Measurements from ENCODE around the gene TRIM71. TPM values are rescaled to one million over a fixed set of nuclear protein-coding genes. Genes with fewer than 3 reads are reported as not detected.

The TRIM71 gene
- total and polyA plus RNA-seq, 2 experiments from 2014 or later, result under 0.01 to 0.03 TPM

DNA sequence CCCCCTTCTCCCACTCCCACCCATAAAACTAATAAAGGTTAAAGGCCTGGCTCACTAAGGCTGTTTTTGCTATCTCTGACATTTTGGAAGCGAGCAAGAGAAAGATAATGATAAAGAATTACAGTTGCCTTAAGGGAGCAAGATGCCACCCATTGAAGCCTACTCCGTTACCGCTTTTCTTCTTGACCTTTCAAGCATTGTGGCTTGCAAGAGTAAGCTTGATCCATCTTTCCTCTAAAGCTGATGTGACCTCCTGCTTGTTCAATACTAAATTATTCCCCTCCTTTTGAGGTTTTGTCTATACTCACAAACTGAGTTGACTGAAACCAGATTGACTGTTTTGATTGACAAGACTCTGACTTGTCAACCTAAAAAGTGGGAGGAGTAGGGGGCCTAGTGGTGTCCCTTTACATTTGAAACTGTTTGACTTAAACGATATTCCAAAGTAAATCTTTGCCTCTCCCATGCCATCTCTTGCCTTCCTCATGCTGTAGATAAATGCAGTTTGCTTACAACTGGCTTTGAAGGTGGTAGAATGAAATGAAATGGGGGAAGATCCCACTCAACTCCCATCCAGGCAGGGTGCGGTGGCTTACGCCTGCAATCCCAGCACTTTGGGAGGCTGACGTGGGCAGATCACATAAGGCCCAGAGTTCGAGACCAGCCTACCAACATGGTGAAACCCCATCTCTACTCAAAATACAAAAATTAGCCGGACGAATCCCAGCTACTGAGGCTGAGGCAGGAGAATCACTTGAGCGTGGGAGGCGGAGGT is 8.0 kb downstream of the TRIM71 start:
- no peaks in the 10 kb centered on the region for H4K20me1 ChIP-seq (ENCODE audit: insufficient read depth)
- H3K9me2 ChIP-seq (ENCODE audit: insufficient read depth), result no peaks in the 10 kb centered on the region
- no peaks in the 10 kb centered on the region for H3K79me2 ChIP-seq (ENCODE audit: insufficient read depth)
- H3K36me3 ChIP-seq (ENCODE audit: low read depth), result no peaks in the 10 kb centered on the region
- H3K4me2 ChIP-seq (ENCODE audit: unreplicated experiment), result no peak overlapping the region
- 69 to 74% methylated on average over 12 of the region's 12 CpGs for WGBS, 2 experiments (ENCODE audit: low coverage in 1 of 2, low lambda C conversion rate in 2 of 2, missing lambda C conversion rate in 2 of 2)
- no peak overlapping the region for H3K4me3 ChIP-seq
- no peak overlapping the region for H3K27ac ChIP-seq
- no peak overlapping the region for H2AFZ ChIP-seq
- DNase-seq, result no peak
- H3K27me3 ChIP-seq (replicated peaks; ENCODE audit: insufficient read depth), result peaks cover 58% of the 10 kb centered on the region
- no peak overlapping the region for H3K9ac ChIP-seq
- TF ChIP-seq EZH2 (IDR thresholded peaks at IDR 0.05; ENCODE audit: insufficient read depth, poor library complexity, severe bottlenecking) (no peak), EZH2phosphoT487 (IDR thresholded peaks at IDR 0.05; ENCODE audit: insufficient read depth, low read depth) (no peak)
- in situ Hi-C loops (cut with MboI), result no loop called here
- H3K9me3 ChIP-seq (ENCODE audit: low read depth), result no peaks in the 10 kb centered on the region
- no peaks in the 10 kb centered on the region for H3K4me1 ChIP-seq (ENCODE audit: insufficient read depth)
- H3F3A ChIP-seq (ENCODE audit: insufficient read depth), result no peaks in the 10 kb centered on the region

- no peak overlapping the region for H3K4me3 ChIP-seq
- H3K79me2 ChIP-seq (ENCODE audit: insufficient read depth), result no peaks in the 10 kb centered on the region
- no peaks in the 10 kb centered on the region for H3K36me3 ChIP-seq (ENCODE audit: low read depth)
- no peak overlapping the region for H3K27ac ChIP-seq
- TF ChIP-seq EZH2phosphoT487 (IDR thresholded peaks at IDR 0.05; ENCODE audit: insufficient read depth, low read depth) (no peak), EZH2 (IDR thresholded peaks at IDR 0.05; ENCODE audit: insufficient read depth, poor library complexity, severe bottlenecking) (no peak)
- no peak for DNase-seq
- no peaks in the 10 kb centered on the region for H3F3A ChIP-seq (ENCODE audit: insufficient read depth)
- in situ Hi-C loops (cut with MboI), result no loop called here
- no peaks in the 10 kb centered on the region for H3K9me2 ChIP-seq (ENCODE audit: insufficient read depth)
- H2AFZ ChIP-seq, result no peak overlapping the region
- H4K20me1 ChIP-seq (ENCODE audit: insufficient read depth), result no peaks in the 10 kb centered on the region
- WGBS, 2 experiments (ENCODE audit: low coverage in 1 of 2, low lambda C conversion rate in 2 of 2, missing lambda C conversion rate in 2 of 2), result 59 to 64% methylated on average over 4 of the region's 4 CpGs
- H3K4me2 ChIP-seq (ENCODE audit: unreplicated experiment), result no peak overlapping the region
- no peaks in the 10 kb centered on the region for H3K4me1 ChIP-seq (ENCODE audit: insufficient read depth)
- no peak overlapping the region for H3K9ac ChIP-seq
- no peaks in the 10 kb centered on the region for H3K9me3 ChIP-seq (ENCODE audit: low read depth)
- H3K27me3 ChIP-seq (replicated peaks; ENCODE audit: insufficient read depth), result peaks cover 53% of the 10 kb centered on the region
Observed at GRCh38 chr3:32831062-32831461, 13.3 kb downstream of the TRIM71 start.

- Histone ChIP-seq H3F3A (ENCODE audit: insufficient read depth) (no peaks in the 10 kb centered on the region), H4K20me1 (ENCODE audit: insufficient read depth) (no peaks in the 10 kb centered on the region), H3K9ac (no peak overlapping the region), H3K27ac (no peak overlapping the region), H2AFZ (no peak overlapping the region), H3K4me2 (ENCODE audit: unreplicated experiment) (no peak overlapping the region), H3K4me1 (ENCODE audit: insufficient read depth) (no peaks in the 10 kb centered on the region), H3K9me2 (ENCODE audit: insufficient read depth) (no peaks in the 10 kb centered on the region), H3K36me3 (ENCODE audit: low read depth) (no peaks in the 10 kb centered on the region), H3K79me2 (ENCODE audit: insufficient read depth) (no peaks in the 10 kb centered on the region), H3K4me3 (no peak overlapping the region), H3K27me3 (replicated peaks; ENCODE audit: insufficient read depth) (peaks cover 59% of the 10 kb centered on the region), H3K9me3 (ENCODE audit: low read depth) (no peaks in the 10 kb centered on the region)
- DNase-seq, result no peak
- TF ChIP-seq EZH2 (IDR thresholded peaks at IDR 0.05; ENCODE audit: insufficient read depth, poor library complexity, severe bottlenecking), result no peak
- TF ChIP-seq EZH2phosphoT487 (IDR thresholded peaks at IDR 0.05; ENCODE audit: insufficient read depth, low read depth), result no peak
- in situ Hi-C loops (cut with MboI), result no loop called here
- 46 to 49% methylated on average over 2 of the region's 2 CpGs for WGBS, 2 experiments (ENCODE audit: low coverage in 1 of 2, low lambda C conversion rate in 2 of 2, missing lambda C conversion rate in 2 of 2)
Observed at GRCh38 chr3:32831791-32832190, 14.0 kb downstream of the TRIM71 start.

DNA sequence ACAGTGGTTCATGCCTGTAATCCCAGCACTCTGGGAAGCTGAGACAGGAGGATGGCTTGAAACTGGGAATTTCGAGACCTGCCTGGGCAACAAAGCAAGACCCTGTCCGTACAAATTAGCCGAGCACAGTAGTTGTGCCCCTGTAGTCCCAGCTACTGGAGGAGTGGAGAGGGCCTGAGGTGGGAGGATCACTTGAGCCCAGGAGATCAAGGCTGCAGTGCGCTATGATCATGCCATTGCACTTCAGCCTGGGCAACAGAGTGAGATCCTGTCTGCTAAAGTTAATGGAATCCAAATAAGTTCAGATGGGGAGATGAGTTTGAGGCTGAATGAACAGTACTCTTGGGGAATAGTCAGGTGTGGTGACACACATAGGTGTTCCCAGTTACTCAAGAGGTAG is 14.4 kb downstream of the TRIM71 start:
- Histone ChIP-seq H3F3A (ENCODE audit: insufficient read depth) (no peaks in the 10 kb centered on the region), H3K27ac (no peak overlapping the region), H4K20me1 (ENCODE audit: insufficient read depth) (no peaks in the 10 kb centered on the region), H3K4me2 (ENCODE audit: unreplicated experiment) (no peak overlapping the region), H3K9ac (no peak overlapping the region), H3K4me1 (ENCODE audit: insufficient read depth) (no peaks in the 10 kb centered on the region), H3K27me3 (replicated peaks; ENCODE audit: insufficient read depth) (peaks cover 63% of the 10 kb centered on the region), H3K4me3 (no peak overlapping the region), H2AFZ (no peak overlapping the region), H3K36me3 (ENCODE audit: low read depth) (no peaks in the 10 kb centered on the region), H3K9me2 (ENCODE audit: insufficient read depth) (no peaks in the 10 kb centered on the region), H3K79me2 (ENCODE audit: insufficient read depth) (no peaks in the 10 kb centered on the region), H3K9me3 (ENCODE audit: low read depth) (no peaks in the 10 kb centered on the region)
- no peak for TF ChIP-seq EZH2phosphoT487 (IDR thresholded peaks at IDR 0.05; ENCODE audit: insufficient read depth, low read depth)
- TF ChIP-seq EZH2 (IDR thresholded peaks at IDR 0.05; ENCODE audit: insufficient read depth, poor library complexity, severe bottlenecking), result no peak
- WGBS, 2 experiments (ENCODE audit: low coverage in 1 of 2, low lambda C conversion rate in 2 of 2, missing lambda C conversion rate in 2 of 2), result 76 to 77% methylated on average over 4 of the region's 4 CpGs
- in situ Hi-C loops (cut with MboI), result no loop called here
- DNase-seq, result no peak

Data from GM23248 (cell line).